GM12878 (cell line): ENCODE results near the gene CLDN5.

Experiments used
- CEBPB ChIP-seq, 2 experiments: fragments of 150-350 bp in 1 of 2; IDR thresholded peaks; 2 replicates each; pipeline ENCODE4 v1.6.1; 2012 to 2014; ENCODE audit warnings: low read depth in 2 of 2, low read length in 2 of 2, borderline replicate concordance in 1 of 2, inconsistent platforms in 1 of 2
- EZH2 ChIP-seq: IDR thresholded peaks from 2 replicates; pipeline ENCODE4 v1.6.1; 2012; ENCODE audit warnings: low read depth, mild to moderate bottlenecking, control low read depth, inconsistent platforms, low read length, borderline replicate concordance; ENCODE audit not compliant: control insufficient read depth
- IKZF1 ChIP-seq: fragments of 450-650 bp; conservative IDR thresholded peaks from 2 replicates; pipeline ENCODE4 v1.6.1; 2017; ENCODE audit warnings: antibody characterized with exemption, mild to moderate bottlenecking
- KDM1A ChIP-seq: fragments of 200-600 bp; sonication (generic); IDR thresholded peaks from 2 replicates; pipeline ENCODE4 v1.6.1; 2016; ENCODE audit warnings: borderline replicate concordance
- SP1 ChIP-seq: IDR thresholded peaks from one replicate; pipeline ENCODE4 v1.6.1; 2011; ENCODE audit warnings: low read depth, low read length
- TF ChIP-seq, protein P1 (sequence below): fragments of 450-650 bp; IDR thresholded peaks from 2 replicates; pipeline ENCODE4 v1.6.1; 2017; ENCODE audit warnings: antibody characterized with exemption, mild to moderate bottlenecking, moderate library complexity
- TF ChIP-seq, protein P2 (sequence below): IDR thresholded peaks from 2 replicates; pipeline ENCODE4 v1.6.1; 2012; ENCODE audit warnings: low read depth, low read length, improper control_type of control experiment

DNA sequence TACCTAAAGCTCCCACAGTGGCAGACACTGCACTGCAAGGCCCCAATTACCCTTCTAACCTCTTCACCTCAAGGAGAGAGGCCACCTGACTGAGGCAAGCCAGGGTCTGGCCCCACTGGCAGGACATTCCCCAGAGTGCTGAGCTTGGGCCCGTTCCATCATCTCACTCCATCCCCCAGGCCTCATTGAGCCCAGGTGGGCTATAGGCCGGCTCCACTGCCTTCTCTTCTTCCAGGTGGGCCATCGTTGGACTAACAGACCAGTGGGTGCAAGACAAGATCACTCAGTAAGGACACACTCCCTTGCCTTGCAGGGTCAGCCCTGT lies 25.4 kb downstream of the CLDN5 start:
- TF ChIP-seq KDM1A (no peak), SP1 (no peak), CEBPB (IDR thresholded peaks at IDR 0.05; ENCODE audit: borderline replicate concordance in 1 of 2, low read depth in 2 of 2, low read length in 2 of 2) (no peak), EZH2 (no peak), IKZF1 (no peak)
- TF ChIP-seq, protein P1, sequence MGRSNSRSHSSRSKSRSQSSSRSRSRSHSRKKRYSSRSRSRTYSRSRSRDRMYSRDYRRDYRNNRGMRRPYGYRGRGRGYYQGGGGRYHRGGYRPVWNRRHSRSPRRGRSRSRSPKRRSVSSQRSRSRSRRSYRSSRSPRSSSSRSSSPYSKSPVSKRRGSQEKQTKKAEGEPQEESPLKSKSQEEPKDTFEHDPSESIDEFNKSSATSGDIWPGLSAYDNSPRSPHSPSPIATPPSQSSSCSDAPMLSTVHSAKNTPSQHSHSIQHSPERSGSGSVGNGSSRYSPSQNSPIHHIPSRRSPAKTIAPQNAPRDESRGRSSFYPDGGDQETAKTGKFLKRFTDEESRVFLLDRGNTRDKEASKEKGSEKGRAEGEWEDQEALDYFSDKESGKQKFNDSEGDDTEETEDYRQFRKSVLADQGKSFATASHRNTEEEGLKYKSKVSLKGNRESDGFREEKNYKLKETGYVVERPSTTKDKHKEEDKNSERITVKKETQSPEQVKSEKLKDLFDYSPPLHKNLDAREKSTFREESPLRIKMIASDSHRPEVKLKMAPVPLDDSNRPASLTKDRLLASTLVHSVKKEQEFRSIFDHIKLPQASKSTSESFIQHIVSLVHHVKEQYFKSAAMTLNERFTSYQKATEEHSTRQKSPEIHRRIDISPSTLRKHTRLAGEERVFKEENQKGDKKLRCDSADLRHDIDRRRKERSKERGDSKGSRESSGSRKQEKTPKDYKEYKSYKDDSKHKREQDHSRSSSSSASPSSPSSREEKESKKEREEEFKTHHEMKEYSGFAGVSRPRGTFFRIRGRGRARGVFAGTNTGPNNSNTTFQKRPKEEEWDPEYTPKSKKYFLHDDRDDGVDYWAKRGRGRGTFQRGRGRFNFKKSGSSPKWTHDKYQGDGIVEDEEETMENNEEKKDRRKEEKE = no peak
- TF ChIP-seq, protein P2, sequence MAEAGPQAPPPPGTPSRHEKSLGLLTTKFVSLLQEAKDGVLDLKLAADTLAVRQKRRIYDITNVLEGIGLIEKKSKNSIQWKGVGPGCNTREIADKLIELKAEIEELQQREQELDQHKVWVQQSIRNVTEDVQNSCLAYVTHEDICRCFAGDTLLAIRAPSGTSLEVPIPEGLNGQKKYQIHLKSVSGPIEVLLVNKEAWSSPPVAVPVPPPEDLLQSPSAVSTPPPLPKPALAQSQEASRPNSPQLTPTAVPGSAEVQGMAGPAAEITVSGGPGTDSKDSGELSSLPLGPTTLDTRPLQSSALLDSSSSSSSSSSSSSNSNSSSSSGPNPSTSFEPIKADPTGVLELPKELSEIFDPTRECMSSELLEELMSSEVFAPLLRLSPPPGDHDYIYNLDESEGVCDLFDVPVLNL = no peak
